ENCODE measurements around the gene CHRM1. TPM values are rescaled to one million over a fixed set of nuclear protein-coding genes. Genes with fewer than 3 reads are reported as not detected.

The CHRM1 gene, protein sequence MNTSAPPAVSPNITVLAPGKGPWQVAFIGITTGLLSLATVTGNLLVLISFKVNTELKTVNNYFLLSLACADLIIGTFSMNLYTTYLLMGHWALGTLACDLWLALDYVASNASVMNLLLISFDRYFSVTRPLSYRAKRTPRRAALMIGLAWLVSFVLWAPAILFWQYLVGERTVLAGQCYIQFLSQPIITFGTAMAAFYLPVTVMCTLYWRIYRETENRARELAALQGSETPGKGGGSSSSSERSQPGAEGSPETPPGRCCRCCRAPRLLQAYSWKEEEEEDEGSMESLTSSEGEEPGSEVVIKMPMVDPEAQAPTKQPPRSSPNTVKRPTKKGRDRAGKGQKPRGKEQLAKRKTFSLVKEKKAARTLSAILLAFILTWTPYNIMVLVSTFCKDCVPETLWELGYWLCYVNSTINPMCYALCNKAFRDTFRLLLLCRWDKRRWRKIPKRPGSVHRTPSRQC
- not detected for total RNA-seq
- long read RNA-seq, result 0 reads

DNA sequence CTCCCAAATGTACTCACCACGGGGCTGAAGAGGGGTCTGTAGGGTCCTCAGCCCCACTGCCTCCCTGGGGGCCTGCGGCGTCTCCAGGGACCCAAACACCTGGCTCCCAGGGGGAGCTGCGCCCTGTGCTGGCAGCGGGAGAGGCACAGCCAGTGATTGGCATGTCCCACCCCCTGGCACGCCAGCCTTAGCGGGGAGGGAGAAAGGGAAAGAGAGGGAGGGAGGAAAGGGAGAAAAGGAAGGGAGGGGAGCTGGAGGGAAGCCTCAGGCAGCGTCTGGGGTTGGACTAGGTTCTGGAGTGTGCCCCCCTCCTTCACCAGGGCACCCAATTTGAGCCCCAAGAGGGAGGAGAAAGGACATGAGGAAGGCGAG lies at the start of gene CHRM1:
TSS of gene CHRM1 (minus strand) at position 163 of the 372 bp plus-strand sequence. CDS start 10,263 bp downstream, outside the sequence.
- no peak for DNase-seq
- no peak within 1 kb of the TSS for H3K27ac ChIP-seq
- TF ChIP-seq POLR2A (IDR thresholded peaks at IDR 0.05), result no peak
- TF ChIP-seq, protein P1, sequence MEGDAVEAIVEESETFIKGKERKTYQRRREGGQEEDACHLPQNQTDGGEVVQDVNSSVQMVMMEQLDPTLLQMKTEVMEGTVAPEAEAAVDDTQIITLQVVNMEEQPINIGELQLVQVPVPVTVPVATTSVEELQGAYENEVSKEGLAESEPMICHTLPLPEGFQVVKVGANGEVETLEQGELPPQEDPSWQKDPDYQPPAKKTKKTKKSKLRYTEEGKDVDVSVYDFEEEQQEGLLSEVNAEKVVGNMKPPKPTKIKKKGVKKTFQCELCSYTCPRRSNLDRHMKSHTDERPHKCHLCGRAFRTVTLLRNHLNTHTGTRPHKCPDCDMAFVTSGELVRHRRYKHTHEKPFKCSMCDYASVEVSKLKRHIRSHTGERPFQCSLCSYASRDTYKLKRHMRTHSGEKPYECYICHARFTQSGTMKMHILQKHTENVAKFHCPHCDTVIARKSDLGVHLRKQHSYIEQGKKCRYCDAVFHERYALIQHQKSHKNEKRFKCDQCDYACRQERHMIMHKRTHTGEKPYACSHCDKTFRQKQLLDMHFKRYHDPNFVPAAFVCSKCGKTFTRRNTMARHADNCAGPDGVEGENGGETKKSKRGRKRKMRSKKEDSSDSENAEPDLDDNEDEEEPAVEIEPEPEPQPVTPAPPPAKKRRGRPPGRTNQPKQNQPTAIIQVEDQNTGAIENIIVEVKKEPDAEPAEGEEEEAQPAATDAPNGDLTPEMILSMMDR (IDR thresholded peaks at IDR 0.05), result no peak
- no peak for ATAC-seq
- H3K4me3 ChIP-seq, result no peak within 1 kb of the TSS
- intact Hi-C loops (cut with DNase I), result no loop called here
- peaks cover 0 to 10% (median 4%) of the 10 kb centered on the region in 4 donors for H3K4me1 ChIP-seq
- WGBS (ENCODE audit: insufficient coverage, low coverage, low lambda C conversion rate, missing lambda C conversion rate), result 37% methylated on average over 7 of the region's 9 CpGs
- no peaks in the 10 kb centered on the region for H3K9me3 ChIP-seq
- peaks cover 0 to 16% of the 10 kb centered on the region in 2 donors for H3K27me3 ChIP-seq
- H3K36me3 ChIP-seq, result no peaks in the 10 kb centered on the region

DNA sequence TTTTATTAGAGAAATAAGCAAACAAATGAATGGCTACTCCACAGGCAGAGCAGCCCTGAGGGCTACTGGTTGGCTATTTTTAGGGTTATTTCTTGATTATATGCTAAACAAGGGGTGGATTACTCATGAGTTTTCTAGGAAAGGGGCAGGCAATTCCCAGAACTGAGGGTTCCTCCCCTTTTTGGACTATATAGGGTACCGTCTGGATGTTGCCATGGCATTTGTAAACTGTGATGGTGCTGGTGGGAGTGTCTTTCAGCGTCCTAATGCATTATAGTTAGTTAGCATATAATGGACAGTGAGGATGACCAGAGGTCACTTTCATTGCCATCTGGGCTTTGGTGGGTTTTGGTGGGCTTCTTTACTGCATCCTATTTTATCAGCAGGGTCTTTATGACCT lies 44.4 kb upstream of the CHRM1 start:
- Histone ChIP-seq H3K9me3 (no peaks in the 10 kb centered on the region), H3K36me3 (no peaks in the 10 kb centered on the region), H3K4me3 (no peak overlapping the region), H3K27ac (no peak overlapping the region), H3K27me3 (peaks cover 0 to 6% of the 10 kb centered on the region in 2 donors), H3K4me1 (no peaks in the 10 kb centered on the region)
- intact Hi-C loops (cut with DNase I), result no loop called here
- ATAC-seq, result no peak
- TF ChIP-seq, protein P1 (IDR thresholded peaks at IDR 0.05), result no peak
- no peak for TF ChIP-seq POLR2A (IDR thresholded peaks at IDR 0.05)
- no peak for DNase-seq
- 50% methylated on average over 2 of the region's 2 CpGs for WGBS (ENCODE audit: insufficient coverage, low coverage, low lambda C conversion rate, missing lambda C conversion rate)

DNA sequence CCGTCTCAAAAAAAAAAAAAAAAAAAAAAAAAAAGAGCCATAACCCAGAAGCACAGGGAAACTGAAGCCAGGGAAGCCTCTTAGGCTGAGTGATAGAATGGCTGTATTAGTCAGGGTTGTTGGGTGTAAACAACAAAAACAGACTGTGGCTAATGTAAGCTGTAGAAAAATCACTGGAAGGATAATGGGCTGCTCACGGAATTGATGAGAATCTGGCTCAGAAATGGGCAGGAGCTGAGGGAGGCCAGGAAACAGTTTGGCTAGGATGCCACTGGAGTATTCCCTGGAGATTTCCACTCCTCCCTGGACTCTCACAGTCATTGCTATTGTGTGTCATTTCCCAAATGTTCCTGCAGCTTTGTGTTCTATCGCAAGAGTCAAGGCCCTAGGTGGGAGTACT lies 41.2 kb upstream of the CHRM1 start:
- Histone ChIP-seq H3K27ac (no peak overlapping the region), H3K27me3 (no peaks in the 10 kb centered on the region), H3K9me3 (no peaks in the 10 kb centered on the region), H3K36me3 (no peaks in the 10 kb centered on the region), H3K4me1 (no peaks in the 10 kb centered on the region), H3K4me3 (no peak overlapping the region)
- ATAC-seq (no peak), DNase-seq (no peak)
- TF ChIP-seq POLR2A (IDR thresholded peaks at IDR 0.05), result no peak
- TF ChIP-seq, protein P1 (IDR thresholded peaks at IDR 0.05), result no peak
- 61% methylated on average over 3 of the region's 3 CpGs for WGBS (ENCODE audit: insufficient coverage, low coverage, low lambda C conversion rate, missing lambda C conversion rate)
- intact Hi-C loops (cut with DNase I), result no loop called here

DNA sequence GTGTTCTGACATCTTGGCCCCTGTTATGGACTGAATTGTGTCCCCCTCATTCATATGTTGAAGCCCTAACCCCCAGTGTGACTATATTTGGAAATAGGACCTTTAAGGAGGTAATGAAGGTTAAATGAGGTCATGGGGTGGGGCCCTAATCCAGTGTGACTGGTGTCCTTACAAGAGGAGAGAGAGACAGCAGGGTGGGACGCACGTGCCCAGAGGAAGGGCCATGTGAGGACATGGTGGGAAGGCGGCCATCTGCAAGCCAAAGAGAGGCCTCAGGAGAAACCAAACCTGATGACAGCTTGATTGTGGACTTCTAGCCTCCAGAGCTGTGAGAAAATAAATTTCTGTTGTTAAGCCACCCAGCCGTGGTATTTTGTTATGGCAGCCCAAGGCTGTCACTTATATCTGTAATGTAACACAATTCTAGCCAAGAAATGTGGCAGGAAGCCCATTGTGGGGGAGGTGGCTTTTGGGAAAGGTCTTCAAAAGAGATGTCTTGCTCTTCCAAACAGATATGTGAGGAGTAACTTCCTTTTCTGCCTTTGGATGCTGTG lies 39.9 kb upstream of the CHRM1 start:
- Histone ChIP-seq H3K36me3 (no peaks in the 10 kb centered on the region), H3K27ac (no peak overlapping the region), H3K4me3 (no peak overlapping the region), H3K27me3 (no peaks in the 10 kb centered on the region), H3K4me1 (no peaks in the 10 kb centered on the region), H3K9me3 (no peaks in the 10 kb centered on the region)
- 86% methylated on average over 4 of the region's 4 CpGs for WGBS (ENCODE audit: insufficient coverage, low coverage, low lambda C conversion rate, missing lambda C conversion rate)
- intact Hi-C loops (cut with DNase I), result no loop called here
- DNase-seq (no peak), ATAC-seq (no peak)
- TF ChIP-seq, protein P1 (IDR thresholded peaks at IDR 0.05), result no peak
- TF ChIP-seq POLR2A (IDR thresholded peaks at IDR 0.05), result no peak
